B cell (primary cell): Measurements from ENCODE around the gene DGKZ. TPM values are rescaled to one million over a fixed set of nuclear protein-coding genes. Genes with fewer than 3 reads are reported as not detected.

Source experiments
- ATAC-seq: fragments of 200-7000 bp; cut with Tn5 transposase; one replicate; pipeline ENCODE4 v1.10.0; 2021; ENCODE audit warnings: low read depth, mild to moderate bottlenecking, moderate number of reproducible peaks, moderate library complexity
- CTCF ChIA-PET: fragments of 350-600 bp; sonication (Branson Sonifier 250); formaldehyde crosslinking; loops from one replicate; lab custom pipeline; 2021; ENCODE audit warnings: antibody characterized with exemption, inconsistent platforms; lab: Charles Lee
- POLR2A ChIA-PET: fragments of 350-600 bp; sonication (Branson Sonifier 250); formaldehyde crosslinking; loops from one replicate; lab custom pipeline; 2021; ENCODE audit warnings: antibody characterized with exemption; lab: Charles Lee
- DNase-seq: peaks from one replicate; pipeline ENCODE4 v3.0.0; 2013
- H2AFZ ChIP-seq: 2 replicates; pipeline ENCODE4 v1.6.1; 2012; ENCODE audit warnings: mild to moderate bottlenecking, low read depth, low read length; ENCODE audit not compliant: insufficient read depth, poor library complexity, severe bottlenecking
- H3K27ac ChIP-seq, 2 donors: 1 replicate in 1 of 2; 2 replicates in 1 of 2; pipeline ENCODE4 v1.5.1; 2012 to 2013; ENCODE audit warnings: low read length in 2 of 2, mild to moderate bottlenecking in 2 of 2, moderate library complexity in 1 of 2
- H3K27me3 ChIP-seq, 4 experiments: fragments of 200-600 bp in 1 of 4; sonication (generic) in 1 of 4; replicated peaks in 1 of 4; 1 replicate in 2 of 4; 2 replicates in 2 of 4; pipeline versions ENCODE4 v1.6.1 to v1.7.0; 2013 to 2016; ENCODE audit warnings: low read length in 3 of 4, mild to moderate bottlenecking in 2 of 4, mixed read lengths in 1 of 4, moderate library complexity in 1 of 4; ENCODE audit not compliant: insufficient read depth in 4 of 4, control insufficient read depth in 3 of 4; ENCODE audit errors: control extremely low read depth in 1 of 4
- H3K36me3 ChIP-seq, 2 experiments: replicated peaks in 1 of 2; 1 replicate in 1 of 2; 2 replicates in 1 of 2; pipeline versions ENCODE4 v1.6.1 to v1.7.1; 2013; ENCODE audit warnings: low read length in 1 of 2; ENCODE audit not compliant: insufficient read depth in 2 of 2, control insufficient read depth in 1 of 2; ENCODE audit errors: control extremely low read depth in 1 of 2, extremely low read depth in 1 of 2
- H3K4me1 ChIP-seq, 2 donors: fragments of 200-600 bp in 1 of 2; sonication (generic) in 1 of 2; 1 replicate in 1 of 2; 2 replicates in 1 of 2; pipeline versions ENCODE4 v1.5.1 to v1.6.1; 2013 to 2017; ENCODE audit warnings: low read length in 2 of 2; ENCODE audit not compliant: control insufficient read depth in 2 of 2, insufficient read depth in 2 of 2
- H3K4me2 ChIP-seq: replicated peaks from 2 replicates; pipeline ENCODE3; 2012; ENCODE audit warnings: mild to moderate bottlenecking, low read depth, low read length; ENCODE audit not compliant: poor library complexity, severe bottlenecking
- H3K4me3 ChIP-seq, 5 experiments: fragments of 200-600 bp in 1 of 5; sonication (generic) in 1 of 5; 1 replicate in 3 of 5; 2 replicates in 2 of 5; pipeline versions ENCODE4 v1.5.1 to v1.7.0; 2011 to 2016; ENCODE audit warnings: low read length in 4 of 5, mild to moderate bottlenecking in 4 of 5, low read depth in 2 of 5, control low read depth in 1 of 5, moderate library complexity in 1 of 5; ENCODE audit not compliant: insufficient read depth in 1 of 5; ENCODE audit errors: control extremely low read depth in 1 of 5, extremely low read depth in 1 of 5
- H3K79me2 ChIP-seq: fragments of 200-600 bp; sonication (generic); one replicate; pipeline ENCODE4 v1.6.0; 2016; ENCODE audit warnings: low read length; ENCODE audit not compliant: control insufficient read depth, insufficient read depth
- H3K9ac ChIP-seq: fragments of 200-600 bp; sonication (generic); 2 replicates; pipeline ENCODE4 v1.6.1; 2017; ENCODE audit warnings: mild to moderate bottlenecking, low read length, moderate library complexity
- H3K9me3 ChIP-seq, 3 donors: one replicate each; pipeline versions ENCODE4 v1.6.1 to v1.7.1; 2013; ENCODE audit warnings: low read length in 2 of 3; ENCODE audit not compliant: control insufficient read depth in 2 of 3, insufficient read depth in 1 of 3; ENCODE audit errors: control extremely low read depth in 1 of 3
- H4K20me1 ChIP-seq: 2 replicates; pipeline ENCODE4 v1.6.0; 2012; ENCODE audit warnings: mild to moderate bottlenecking, low read length; ENCODE audit not compliant: insufficient read depth, control insufficient read depth, poor library complexity, severe bottlenecking
- H3K27ac Mint-ChIP-seq: one replicate; pipeline ENCODE4 v1.8.0; 2021; ENCODE audit warnings: mixed read lengths
- H3K27me3 Mint-ChIP-seq: one replicate; pipeline ENCODE4 v1.8.0; 2021; ENCODE audit warnings: mixed read lengths
- H3K4me1 Mint-ChIP-seq: one replicate; pipeline ENCODE4 v1.8.0; 2021; ENCODE audit warnings: mixed read lengths
- H3K4me3 Mint-ChIP-seq: one replicate; pipeline ENCODE4 v1.8.0; 2021; ENCODE audit warnings: mixed read lengths
- H3K9me3 Mint-ChIP-seq: one replicate; pipeline ENCODE4 v1.8.0; 2022; ENCODE audit warnings: mixed read lengths; ENCODE audit not compliant: insufficient read depth
- EZH2 ChIP-seq: IDR thresholded peaks from 2 replicates; pipeline ENCODE4 v1.6.1; 2012; ENCODE audit warnings: borderline replicate concordance, low read depth, mild to moderate bottlenecking, moderate library complexity, low read length; ENCODE audit not compliant: insufficient read depth, poor library complexity, severe bottlenecking
- WGBS: methylation state at CpG from one replicate; pipeline ENCODE4 v1.1.5; 2013; ENCODE audit warnings: missing lambda C conversion rate; ENCODE audit not compliant: insufficient coverage; 5-methylcytosine and 5-hydroxymethylcytosine counted together
- intact Hi-C: fragments of 100-400 bp; cut with micrococcal nuclease; formaldehyde crosslinking; loops from one replicate; pipeline ENCODE4 v1.10.0; 2022
- polyA plus RNA-seq: library from polyadenylated mRNA; depleted of rRNA; stranded (reverse); fragments of >200 nt; gene quantifications from 2 replicates; pipeline ENCODE4 v1.2.3, GENCODE V29; 2012
- total RNA-seq, 2 donors: library from RNA; stranded (reverse); fragments of 120-200 nt in 1 of 2; gene quantifications; 1 replicate in 1 of 2; 2 replicates in 1 of 2; pipeline versions ENCODE4 v1.2.3 to v1.2.4, GENCODE V29; 2013 to 2022
- TF ChIP-seq, protein P1 (sequence below): fragments of 200-600 bp; IDR thresholded peaks from one replicate; pipeline ENCODE4 v1.8.0; 2022; ENCODE audit warnings: antibody characterized with exemption, mild to moderate bottlenecking

DGKZ gene
- total and polyA plus RNA-seq, 2 donors (not counting 1 experiment from before 2014, with no cell fraction given) = 56.6 to 79.5 TPM

DNA sequence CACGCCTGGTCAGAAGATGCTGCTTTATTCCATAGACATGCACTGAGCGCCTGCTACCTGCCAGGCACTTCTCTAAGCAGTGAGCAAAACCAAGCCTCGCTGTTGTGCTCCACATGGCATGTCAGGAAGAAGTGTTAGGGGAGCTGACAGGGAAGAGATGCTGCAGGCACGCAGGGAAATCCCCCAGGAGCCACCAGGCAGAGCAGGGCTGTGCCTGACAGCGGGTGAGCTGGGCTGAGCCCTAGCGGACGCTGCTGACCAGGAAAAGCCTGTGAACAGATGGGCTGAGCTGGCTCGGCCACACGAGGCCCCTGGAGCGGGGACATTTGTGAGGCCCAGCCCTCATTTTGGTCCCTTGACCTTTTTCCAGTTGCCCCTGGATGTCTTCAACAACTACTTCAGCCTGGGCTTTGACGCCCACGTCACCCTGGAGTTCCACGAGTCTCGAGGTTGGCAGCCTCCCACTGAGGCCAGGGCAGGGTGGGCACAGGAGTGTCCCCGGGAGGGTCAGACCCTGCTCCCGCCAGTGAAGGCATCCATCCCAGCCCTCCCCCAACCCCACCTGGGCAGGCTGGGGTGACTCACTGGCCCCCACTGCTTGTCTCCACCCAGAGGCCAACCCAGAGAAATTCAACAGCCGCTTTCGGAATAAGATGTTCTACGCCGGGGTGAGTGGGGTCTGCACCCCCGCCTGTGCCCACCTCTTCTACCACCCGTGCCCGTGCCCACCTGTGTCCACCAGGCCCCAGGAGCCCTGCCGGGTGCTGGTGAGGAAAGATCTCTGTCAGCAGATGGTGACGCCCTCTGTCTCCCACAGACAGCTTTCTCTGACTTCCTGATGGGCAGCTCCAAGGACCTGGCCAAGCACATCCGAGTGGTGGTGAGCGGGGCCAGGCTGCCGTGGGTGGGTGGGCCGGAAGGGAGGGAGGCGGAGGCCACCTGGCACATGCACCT is 26.8 kb downstream of the DGKZ start:
- H3K9ac ChIP-seq = no peak overlapping the region
- ATAC-seq = no peak
- H3K27ac ChIP-seq = no peak overlapping the region
- POLR2A ChIA-PET = no interaction called here
- intact Hi-C loops = no loop called here
- 98% methylated on average over 30 of the region's 30 CpGs for WGBS
- Mint-ChIP-seq H3K27ac (no peak overlapping the region), H3K4me3 (no peak overlapping the region), H3K9me3 (no peaks in the 10 kb centered on the region), H3K4me1 (peaks cover 6% of the 10 kb centered on the region), H3K27me3 (no peaks in the 10 kb centered on the region)
- no peak overlapping the region for H3K4me2 ChIP-seq
- no peak overlapping the region for H2AFZ ChIP-seq
- DNase-seq = no peak
- CTCF ChIA-PET = no interaction called here
- H3K4me1 ChIP-seq = no peaks in the 10 kb centered on the region
- peaks cover 6% of the 10 kb centered on the region for H3K79me2 ChIP-seq
- H3K36me3 ChIP-seq = peaks cover 0 to 32% of the 10 kb centered on the region in 2 experiments
- H3K4me3 ChIP-seq = no peak overlapping the region
- H3K27me3 ChIP-seq = no peaks in the 10 kb centered on the region
- TF ChIP-seq, protein P1, sequence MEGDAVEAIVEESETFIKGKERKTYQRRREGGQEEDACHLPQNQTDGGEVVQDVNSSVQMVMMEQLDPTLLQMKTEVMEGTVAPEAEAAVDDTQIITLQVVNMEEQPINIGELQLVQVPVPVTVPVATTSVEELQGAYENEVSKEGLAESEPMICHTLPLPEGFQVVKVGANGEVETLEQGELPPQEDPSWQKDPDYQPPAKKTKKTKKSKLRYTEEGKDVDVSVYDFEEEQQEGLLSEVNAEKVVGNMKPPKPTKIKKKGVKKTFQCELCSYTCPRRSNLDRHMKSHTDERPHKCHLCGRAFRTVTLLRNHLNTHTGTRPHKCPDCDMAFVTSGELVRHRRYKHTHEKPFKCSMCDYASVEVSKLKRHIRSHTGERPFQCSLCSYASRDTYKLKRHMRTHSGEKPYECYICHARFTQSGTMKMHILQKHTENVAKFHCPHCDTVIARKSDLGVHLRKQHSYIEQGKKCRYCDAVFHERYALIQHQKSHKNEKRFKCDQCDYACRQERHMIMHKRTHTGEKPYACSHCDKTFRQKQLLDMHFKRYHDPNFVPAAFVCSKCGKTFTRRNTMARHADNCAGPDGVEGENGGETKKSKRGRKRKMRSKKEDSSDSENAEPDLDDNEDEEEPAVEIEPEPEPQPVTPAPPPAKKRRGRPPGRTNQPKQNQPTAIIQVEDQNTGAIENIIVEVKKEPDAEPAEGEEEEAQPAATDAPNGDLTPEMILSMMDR = no peak
- TF ChIP-seq EZH2 = no peak
- H4K20me1 ChIP-seq = peaks cover 14% of the 10 kb centered on the region
- peaks cover 0 to 6% (median 0%) of the 10 kb centered on the region in 3 donors for H3K9me3 ChIP-seq

DNA sequence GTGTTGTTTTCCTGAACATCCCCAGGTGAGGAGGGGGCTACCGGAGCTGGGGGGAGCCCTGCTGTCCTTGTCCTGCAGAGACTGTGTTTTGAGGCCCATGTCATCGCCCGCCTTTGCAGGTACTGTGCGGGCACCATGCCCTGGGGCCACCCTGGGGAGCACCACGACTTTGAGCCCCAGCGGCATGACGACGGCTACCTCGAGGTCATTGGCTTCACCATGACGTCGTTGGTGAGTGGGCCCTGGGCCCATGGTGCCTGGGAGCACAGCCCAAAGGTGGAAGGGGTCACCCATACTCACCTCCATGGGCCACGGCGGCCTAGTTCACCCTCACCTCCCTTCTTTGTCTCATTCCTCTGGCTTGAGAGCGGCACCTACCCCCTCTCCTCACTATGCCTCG is 27.6 kb downstream of the DGKZ start:
- Histone ChIP-seq H3K79me2 (peaks cover 4% of the 10 kb centered on the region), H2AFZ (no peak overlapping the region), H3K4me3 (no peak overlapping the region), H4K20me1 (peaks cover 6% of the 10 kb centered on the region), H3K9ac (no peak overlapping the region), H3K9me3 (peaks cover 0 to 6% (median 0%) of the 10 kb centered on the region in 3 donors), H3K36me3 (peaks cover 0 to 32% of the 10 kb centered on the region in 2 experiments), H3K4me2 (no peak overlapping the region), H3K27ac (no peak overlapping the region), H3K27me3 (no peaks in the 10 kb centered on the region), H3K4me1 (no peaks in the 10 kb centered on the region)
- ATAC-seq (no peak), DNase-seq (no peak)
- ChIA-PET POLR2A (no interaction called here), CTCF (no interaction called here)
- Mint-ChIP-seq H3K4me1 (peaks cover 5% of the 10 kb centered on the region), H3K27ac (no peak overlapping the region), H3K9me3 (no peaks in the 10 kb centered on the region), H3K27me3 (no peaks in the 10 kb centered on the region), H3K4me3 (no peak overlapping the region)
- no peak for TF ChIP-seq EZH2
- TF ChIP-seq, protein P1 = no peak
- intact Hi-C loops = no loop called here
- WGBS = 95% methylated on average over 15 of the region's 15 CpGs
